ENCODE data around the gene SLC66A1.

Gene SLC66A1

GRCh38 chr1:19373211-19374082 is 61.3 kb downstream of the SLC66A1 start:
- H3K9me3 Mint-ChIP-seq: no peaks in the 10 kb centered on the region
- no peaks in the 10 kb centered on the region for H3K27me3 Mint-ChIP-seq
- no peak overlapping the region for H3K27ac Mint-ChIP-seq
- H3K36me3 Mint-ChIP-seq (ENCODE audit: low read depth): peaks cover 96% of the 10 kb centered on the region
- intact Hi-C loops (cut with micrococcal nuclease): no loop called here
- H3K4me3 Mint-ChIP-seq: no peak overlapping the region
- peaks cover 51% of the 10 kb centered on the region for H3K4me1 Mint-ChIP-seq (ENCODE audit: low read depth)

GRCh38 chr1:19374083-19374801 is 62.1 kb downstream of the SLC66A1 start:
- H3K27ac Mint-ChIP-seq: peak overlapping the region; percentile 55
- H3K27me3 Mint-ChIP-seq: no peaks in the 10 kb centered on the region
- intact Hi-C loops (cut with micrococcal nuclease): no loop called here
- peaks cover 96% of the 10 kb centered on the region for H3K36me3 Mint-ChIP-seq (ENCODE audit: low read depth)
- H3K9me3 Mint-ChIP-seq: no peaks in the 10 kb centered on the region
- H3K4me3 Mint-ChIP-seq: no peak overlapping the region
- peaks cover 54% of the 10 kb centered on the region for H3K4me1 Mint-ChIP-seq (ENCODE audit: low read depth)

- intact Hi-C loops (cut with micrococcal nuclease): no loop called here
Measured at GRCh38 chr1:19374926-19375325, 62.8 kb downstream of the SLC66A1 start.

GRCh38 chr1:19375631-19376400 is 63.7 kb downstream of the SLC66A1 start:
- Mint-ChIP-seq H3K36me3 (ENCODE audit: low read depth) (peaks cover 96% of the 10 kb centered on the region), H3K4me3 (no peak overlapping the region), H3K27ac (peak overlapping the region; percentile 45), H3K4me1 (ENCODE audit: low read depth) (peaks cover 44% of the 10 kb centered on the region), H3K27me3 (no peaks in the 10 kb centered on the region), H3K9me3 (no peaks in the 10 kb centered on the region)
- intact Hi-C loops (cut with micrococcal nuclease): no loop called here

More at GRCh38 chr1:19374926-19375325, 62.8 kb downstream of the SLC66A1 start:
- H3K9me3 Mint-ChIP-seq: no peaks in the 10 kb centered on the region
- H3K4me3 Mint-ChIP-seq: no peak overlapping the region
- no peaks in the 10 kb centered on the region for H3K27me3 Mint-ChIP-seq
- peak overlapping the region; percentile 55 for H3K27ac Mint-ChIP-seq
- H3K4me1 Mint-ChIP-seq (ENCODE audit: low read depth): peaks cover 52% of the 10 kb centered on the region
- H3K36me3 Mint-ChIP-seq (ENCODE audit: low read depth): peaks cover 96% of the 10 kb centered on the region

DNA sequence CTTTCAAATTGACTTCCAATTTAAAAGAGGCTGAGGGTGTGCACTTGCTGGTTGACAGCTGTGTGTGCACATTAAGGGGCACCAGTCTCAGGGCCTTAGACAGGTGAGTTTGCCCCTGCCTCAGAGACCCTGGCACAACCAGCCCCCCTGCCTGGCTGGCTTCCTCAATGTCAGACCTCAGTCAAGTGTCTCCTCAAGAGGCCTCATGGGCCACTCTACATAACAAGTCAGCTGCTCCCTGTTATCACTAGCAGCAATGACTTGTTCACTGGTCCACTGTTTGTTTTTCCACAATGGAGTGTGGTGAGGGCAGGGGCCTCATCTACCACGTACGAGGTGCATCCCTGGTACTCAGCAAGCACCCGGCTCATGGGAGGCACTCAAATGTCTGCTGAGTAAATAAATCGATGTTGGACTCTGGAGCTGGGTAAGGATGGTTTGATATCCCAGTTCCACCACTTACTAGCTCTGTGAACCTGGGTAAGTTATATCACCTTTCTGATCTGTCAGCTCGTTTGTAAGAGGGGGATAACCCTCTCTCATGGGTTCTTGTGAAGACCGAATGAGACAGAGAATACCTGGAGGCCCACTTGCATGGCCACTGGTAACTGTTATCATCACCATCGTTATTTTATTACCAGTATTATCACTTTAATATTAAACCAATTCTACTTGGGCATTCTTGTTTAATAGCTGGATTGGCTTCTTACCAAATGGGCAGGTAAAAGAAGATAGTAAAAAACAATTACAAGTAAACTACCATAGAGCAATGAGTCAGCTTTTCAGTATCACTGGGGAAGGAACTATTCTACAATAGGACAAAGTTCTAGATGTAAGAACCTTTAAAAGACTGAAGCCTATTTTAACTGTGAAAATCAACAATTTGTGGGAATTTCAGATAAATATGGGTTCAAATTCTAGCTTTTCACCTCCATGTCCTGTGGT is 64.6 kb downstream of the SLC66A1 start:
- peaks cover 36% of the 10 kb centered on the region for H3K4me1 Mint-ChIP-seq (ENCODE audit: low read depth)
- peak overlapping the region; percentile 45 for H3K27ac Mint-ChIP-seq
- H3K36me3 Mint-ChIP-seq (ENCODE audit: low read depth): peaks cover 96% of the 10 kb centered on the region
- no peak overlapping the region for H3K4me3 Mint-ChIP-seq
- intact Hi-C loops (cut with micrococcal nuclease): no loop called here
- no peaks in the 10 kb centered on the region for H3K9me3 Mint-ChIP-seq
- no peaks in the 10 kb centered on the region for H3K27me3 Mint-ChIP-seq

GRCh38 chr1:19377812-19378718 is 65.9 kb downstream of the SLC66A1 start:
- no peaks in the 10 kb centered on the region for H3K9me3 Mint-ChIP-seq
- H3K27ac Mint-ChIP-seq: no peak overlapping the region
- intact Hi-C loops (cut with micrococcal nuclease): no loop called here
- H3K36me3 Mint-ChIP-seq (ENCODE audit: low read depth): peaks cover 96% of the 10 kb centered on the region
- H3K27me3 Mint-ChIP-seq: no peaks in the 10 kb centered on the region
- H3K4me3 Mint-ChIP-seq: no peak overlapping the region
- H3K4me1 Mint-ChIP-seq (ENCODE audit: low read depth): peaks cover 27% of the 10 kb centered on the region

Data from dendritic cell treated with granulocyte-macrophage colony-stimulating factor and Interleukin-4, amounts not matched to agents 40 ng/mL and 50 ng/mL, for 4 days (primary cell).